HL-60 (cell line): Measurements from ENCODE around the gene CHADL.

ENCODE experiments used
- DNase-seq, 2 experiments: peaks; one replicate each; pipeline ENCODE4 v3.0.0-alpha.2; 2010 to 2020; ENCODE audit warnings: low read depth in 1 of 2, low spot score in 1 of 2
- H3K27ac ChIP-seq: fragments of 250-450 bp; sonication (Bioruptor Pico); replicated peaks from 2 replicates; pipeline ENCODE4 v1.5.1; 2020; ENCODE audit warnings: mild to moderate bottlenecking, moderate library complexity
- H3K27me3 ChIP-seq: fragments of 250-450 bp; sonication (Bioruptor Pico); 2 replicates; pipeline ENCODE4 v1.5.1; 2021; ENCODE audit warnings: mild to moderate bottlenecking, moderate library complexity; ENCODE audit not compliant: insufficient read depth, poor library complexity, severe bottlenecking
- H3K4me3 ChIP-seq: replicated peaks from 2 replicates; pipeline ENCODE4 v1.5.1; 2011; ENCODE audit warnings: mild to moderate bottlenecking, control low read depth, low read length; ENCODE audit not compliant: insufficient read depth
- GABPA ChIP-seq: IDR thresholded peaks from 2 replicates; pipeline ENCODE4 v1.6.1; 2012; ENCODE audit warnings: low read depth
- POLR2AphosphoS5 ChIP-seq: IDR thresholded peaks from 2 replicates; pipeline ENCODE4 v1.6.1; 2012; ENCODE audit warnings: low read depth
- SPI1 ChIP-seq: IDR thresholded peaks from 2 replicates; pipeline ENCODE4 v1.6.1; 2012; ENCODE audit warnings: low read depth, mild to moderate bottlenecking, borderline replicate concordance
- TF ChIP-seq, protein P1 (sequence below): IDR thresholded peaks from 2 replicates; pipeline ENCODE4 v1.6.1; 2012; ENCODE audit warnings: low read depth; ENCODE audit not compliant: insufficient replicate concordance
- TF ChIP-seq, protein P2 (sequence below): IDR thresholded peaks from one replicate; pipeline ENCODE4 v1.5.1; 2011; ENCODE audit warnings: low read length, control low read depth, inconsistent platforms; ENCODE audit not compliant: insufficient read depth

The CHADL gene

DNA sequence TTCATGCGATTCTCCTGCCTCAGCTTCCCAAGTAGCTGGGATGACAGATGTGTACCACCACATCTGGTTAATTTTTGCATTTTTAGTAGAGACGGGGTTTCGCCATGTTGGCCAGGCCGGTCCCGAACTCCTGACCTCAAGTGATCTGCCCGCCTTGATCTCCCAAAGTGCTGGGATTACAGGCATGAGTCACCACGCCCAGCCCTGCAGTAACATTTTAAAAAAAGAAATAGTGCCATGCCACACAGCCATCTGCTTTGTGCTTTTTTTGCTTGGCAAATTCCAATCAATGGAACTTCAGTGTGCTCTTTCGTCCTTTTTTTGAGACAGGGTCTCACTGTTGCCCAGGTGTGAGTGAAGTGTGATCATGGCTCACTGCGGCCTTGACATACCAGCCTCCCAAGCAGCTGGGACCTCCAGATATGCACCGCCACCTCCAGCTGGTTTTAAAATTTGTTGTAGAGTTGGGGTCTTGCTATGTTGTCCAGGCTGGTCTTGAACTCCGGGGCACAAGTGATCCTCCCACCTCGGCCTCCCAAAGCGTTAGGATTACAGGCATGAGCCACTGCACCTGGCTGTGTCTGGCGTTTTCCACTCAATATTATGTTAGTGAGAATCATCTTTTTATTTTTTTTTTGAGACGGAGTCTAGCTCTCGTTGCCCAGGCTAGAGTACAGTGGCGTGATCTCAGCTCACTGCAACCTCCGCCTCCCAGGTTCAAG lies 1.8 kb upstream of the CHADL start:
- Histone ChIP-seq H3K4me3 (no peak overlapping the region), H3K27ac (no peak overlapping the region), H3K27me3 (no peaks in the 10 kb centered on the region)
- TF ChIP-seq, protein P1, sequence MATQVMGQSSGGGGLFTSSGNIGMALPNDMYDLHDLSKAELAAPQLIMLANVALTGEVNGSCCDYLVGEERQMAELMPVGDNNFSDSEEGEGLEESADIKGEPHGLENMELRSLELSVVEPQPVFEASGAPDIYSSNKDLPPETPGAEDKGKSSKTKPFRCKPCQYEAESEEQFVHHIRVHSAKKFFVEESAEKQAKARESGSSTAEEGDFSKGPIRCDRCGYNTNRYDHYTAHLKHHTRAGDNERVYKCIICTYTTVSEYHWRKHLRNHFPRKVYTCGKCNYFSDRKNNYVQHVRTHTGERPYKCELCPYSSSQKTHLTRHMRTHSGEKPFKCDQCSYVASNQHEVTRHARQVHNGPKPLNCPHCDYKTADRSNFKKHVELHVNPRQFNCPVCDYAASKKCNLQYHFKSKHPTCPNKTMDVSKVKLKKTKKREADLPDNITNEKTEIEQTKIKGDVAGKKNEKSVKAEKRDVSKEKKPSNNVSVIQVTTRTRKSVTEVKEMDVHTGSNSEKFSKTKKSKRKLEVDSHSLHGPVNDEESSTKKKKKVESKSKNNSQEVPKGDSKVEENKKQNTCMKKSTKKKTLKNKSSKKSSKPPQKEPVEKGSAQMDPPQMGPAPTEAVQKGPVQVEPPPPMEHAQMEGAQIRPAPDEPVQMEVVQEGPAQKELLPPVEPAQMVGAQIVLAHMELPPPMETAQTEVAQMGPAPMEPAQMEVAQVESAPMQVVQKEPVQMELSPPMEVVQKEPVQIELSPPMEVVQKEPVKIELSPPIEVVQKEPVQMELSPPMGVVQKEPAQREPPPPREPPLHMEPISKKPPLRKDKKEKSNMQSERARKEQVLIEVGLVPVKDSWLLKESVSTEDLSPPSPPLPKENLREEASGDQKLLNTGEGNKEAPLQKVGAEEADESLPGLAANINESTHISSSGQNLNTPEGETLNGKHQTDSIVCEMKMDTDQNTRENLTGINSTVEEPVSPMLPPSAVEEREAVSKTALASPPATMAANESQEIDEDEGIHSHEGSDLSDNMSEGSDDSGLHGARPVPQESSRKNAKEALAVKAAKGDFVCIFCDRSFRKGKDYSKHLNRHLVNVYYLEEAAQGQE, result no peak
- no peak for TF ChIP-seq GABPA
- no peak for TF ChIP-seq POLR2AphosphoS5
- TF ChIP-seq, protein P2, sequence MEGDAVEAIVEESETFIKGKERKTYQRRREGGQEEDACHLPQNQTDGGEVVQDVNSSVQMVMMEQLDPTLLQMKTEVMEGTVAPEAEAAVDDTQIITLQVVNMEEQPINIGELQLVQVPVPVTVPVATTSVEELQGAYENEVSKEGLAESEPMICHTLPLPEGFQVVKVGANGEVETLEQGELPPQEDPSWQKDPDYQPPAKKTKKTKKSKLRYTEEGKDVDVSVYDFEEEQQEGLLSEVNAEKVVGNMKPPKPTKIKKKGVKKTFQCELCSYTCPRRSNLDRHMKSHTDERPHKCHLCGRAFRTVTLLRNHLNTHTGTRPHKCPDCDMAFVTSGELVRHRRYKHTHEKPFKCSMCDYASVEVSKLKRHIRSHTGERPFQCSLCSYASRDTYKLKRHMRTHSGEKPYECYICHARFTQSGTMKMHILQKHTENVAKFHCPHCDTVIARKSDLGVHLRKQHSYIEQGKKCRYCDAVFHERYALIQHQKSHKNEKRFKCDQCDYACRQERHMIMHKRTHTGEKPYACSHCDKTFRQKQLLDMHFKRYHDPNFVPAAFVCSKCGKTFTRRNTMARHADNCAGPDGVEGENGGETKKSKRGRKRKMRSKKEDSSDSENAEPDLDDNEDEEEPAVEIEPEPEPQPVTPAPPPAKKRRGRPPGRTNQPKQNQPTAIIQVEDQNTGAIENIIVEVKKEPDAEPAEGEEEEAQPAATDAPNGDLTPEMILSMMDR, result no peak
- no peak for TF ChIP-seq SPI1
- no peak for DNase-seq

DNA sequence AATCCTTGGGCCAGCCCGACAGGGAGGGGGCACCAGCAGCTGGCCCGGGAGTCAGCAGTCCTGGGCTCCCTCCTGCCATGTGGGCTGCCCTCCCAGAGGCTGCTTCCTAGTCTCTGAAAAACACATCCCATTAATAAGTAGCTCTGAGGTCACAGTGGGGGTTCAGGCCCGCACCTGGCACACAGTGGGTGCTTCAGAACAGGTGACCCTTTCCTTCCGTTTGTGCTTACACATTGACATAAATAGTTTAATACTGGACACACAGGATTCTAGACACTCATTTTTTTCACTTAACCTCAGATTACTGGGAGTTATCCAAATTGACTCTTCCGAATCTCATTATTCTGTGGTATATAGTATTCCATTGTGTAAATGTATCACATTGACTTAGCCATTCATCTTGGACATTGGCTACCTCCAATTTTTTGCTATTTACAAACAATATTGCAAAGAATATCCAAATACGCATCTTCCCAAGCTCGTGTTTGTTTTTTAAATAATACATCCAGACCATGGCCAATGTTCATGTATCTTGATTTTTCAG lies 474 bp upstream of the CHADL start:
- TF ChIP-seq, protein P1, result no peak
- TF ChIP-seq GABPA (no peak), POLR2AphosphoS5 (no peak), SPI1 (no peak)
- TF ChIP-seq, protein P2, result no peak
- H3K4me3 ChIP-seq, result no peak overlapping the region
- no peak for DNase-seq
- no peaks in the 10 kb centered on the region for H3K27me3 ChIP-seq
- H3K27ac ChIP-seq, result no peak overlapping the region

DNA sequence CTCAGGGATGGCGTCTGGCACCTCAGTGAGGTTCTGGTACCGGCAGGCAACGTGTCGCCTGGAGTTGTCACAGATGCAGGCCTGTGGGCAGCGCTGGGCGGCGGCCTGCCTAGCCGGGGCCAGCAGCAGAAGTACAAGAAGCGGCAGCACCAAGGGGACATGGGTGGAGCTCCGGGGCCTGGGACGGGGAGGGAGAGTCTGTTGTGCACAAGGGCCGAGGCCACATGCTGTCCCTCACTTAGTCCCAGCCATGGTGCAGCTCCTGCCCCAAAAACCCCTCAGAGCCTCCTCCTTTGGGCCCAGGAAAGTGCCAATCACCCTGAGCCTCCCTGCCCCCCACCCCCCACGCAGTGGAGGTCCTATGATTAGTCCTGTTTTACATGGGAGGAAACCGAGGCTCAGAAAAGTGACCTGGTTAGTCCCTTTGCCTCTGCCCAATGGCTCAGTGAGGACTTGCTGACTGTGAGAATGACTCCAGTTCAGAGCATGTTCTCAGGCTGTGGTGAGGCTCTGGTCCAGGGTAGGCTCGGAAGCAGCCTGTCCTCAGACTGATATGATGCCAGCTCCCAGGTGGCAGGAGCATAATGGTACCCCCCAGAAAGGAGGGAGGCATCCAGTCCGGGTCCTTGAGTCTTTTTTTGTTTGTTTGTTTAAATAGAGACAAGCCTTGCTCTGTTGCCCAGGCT lies 1.1 kb downstream of the CHADL start:
- no peak for DNase-seq
- TF ChIP-seq GABPA, result no peak
- TF ChIP-seq, protein P2, result no peak
- no peak for TF ChIP-seq POLR2AphosphoS5
- no peak for TF ChIP-seq SPI1
- no peak overlapping the region for H3K27ac ChIP-seq
- no peaks in the 10 kb centered on the region for H3K27me3 ChIP-seq
- no peak overlapping the region for H3K4me3 ChIP-seq
